Nephron progenitor cell (in vitro differentiated cells): ENCODE measurements around the gene PANK1.
"Not testable (repeated sequence)": the region's sequence is repeated elsewhere in the genome, so short reads cannot be mapped to it uniquely, and the experiment has no call there.

ENCODE experiments used
- DNase-seq: peaks from one replicate; pipeline ENCODE4 v3.0.0; 2021
- H3K27ac Mint-ChIP-seq: 2 replicates; pipeline ENCODE4 v1.8.0; 2021; ENCODE audit warnings: mild to moderate bottlenecking, moderate library complexity, mixed read lengths
- H3K27me3 Mint-ChIP-seq: 2 replicates; pipeline ENCODE4 v1.8.0; 2021; ENCODE audit warnings: mild to moderate bottlenecking, low read depth, mixed read lengths; ENCODE audit not compliant: poor library complexity
- H3K36me3 Mint-ChIP-seq: 2 replicates; pipeline ENCODE4 v1.8.0; 2021; ENCODE audit warnings: low read depth, mixed read lengths
- H3K4me1 Mint-ChIP-seq: 2 replicates; pipeline ENCODE4 v1.8.0; 2021; ENCODE audit warnings: mixed read lengths
- H3K4me3 Mint-ChIP-seq: 2 replicates; pipeline ENCODE4 v1.8.0; 2021; ENCODE audit warnings: mild to moderate bottlenecking, moderate library complexity, mixed read lengths
- H3K9me3 Mint-ChIP-seq: 2 replicates; pipeline ENCODE4 v1.8.0; 2021; ENCODE audit warnings: mild to moderate bottlenecking, moderate library complexity, mixed read lengths
- TF ChIP-seq, protein P1 (sequence below): fragments of 200-600 bp; sonication (generic); IDR thresholded peaks from 2 replicates; pipeline ENCODE4 v1.5.0; 2021; ENCODE audit warnings: antibody characterized with exemption

PANK1 gene

DNA sequence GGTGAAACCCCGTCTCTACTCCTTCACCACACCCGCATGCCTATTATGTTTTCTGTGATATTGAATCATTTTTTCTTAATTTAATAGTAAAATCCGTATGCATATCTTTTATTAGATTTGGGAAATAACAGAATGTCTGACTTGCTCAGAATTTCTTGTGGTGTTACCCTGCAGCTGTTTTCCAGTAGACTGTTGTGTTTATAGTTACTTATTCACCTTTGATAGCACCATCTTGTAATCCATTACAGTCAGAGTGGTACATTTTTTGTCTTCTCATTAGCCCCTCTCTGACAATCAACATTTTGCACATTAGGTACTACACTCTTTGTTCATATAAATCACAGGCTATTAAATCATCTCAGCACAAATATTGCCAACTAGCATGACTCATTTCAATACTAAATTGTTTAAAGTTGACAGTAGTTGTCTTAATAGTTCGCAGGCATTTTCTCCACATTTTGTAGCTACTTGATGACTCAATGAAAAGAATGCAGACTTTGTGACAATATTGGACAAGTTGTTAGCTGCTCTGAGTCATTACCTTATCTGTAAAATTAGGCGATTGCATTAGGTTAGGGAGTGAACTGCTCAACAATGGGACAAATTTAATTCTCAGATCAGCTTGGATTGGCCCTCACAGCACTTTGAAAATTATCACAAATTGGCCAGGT lies 91.8 kb downstream of the PANK1 start:
- no peak overlapping the region for H3K4me3 Mint-ChIP-seq
- TF ChIP-seq, protein P1, sequence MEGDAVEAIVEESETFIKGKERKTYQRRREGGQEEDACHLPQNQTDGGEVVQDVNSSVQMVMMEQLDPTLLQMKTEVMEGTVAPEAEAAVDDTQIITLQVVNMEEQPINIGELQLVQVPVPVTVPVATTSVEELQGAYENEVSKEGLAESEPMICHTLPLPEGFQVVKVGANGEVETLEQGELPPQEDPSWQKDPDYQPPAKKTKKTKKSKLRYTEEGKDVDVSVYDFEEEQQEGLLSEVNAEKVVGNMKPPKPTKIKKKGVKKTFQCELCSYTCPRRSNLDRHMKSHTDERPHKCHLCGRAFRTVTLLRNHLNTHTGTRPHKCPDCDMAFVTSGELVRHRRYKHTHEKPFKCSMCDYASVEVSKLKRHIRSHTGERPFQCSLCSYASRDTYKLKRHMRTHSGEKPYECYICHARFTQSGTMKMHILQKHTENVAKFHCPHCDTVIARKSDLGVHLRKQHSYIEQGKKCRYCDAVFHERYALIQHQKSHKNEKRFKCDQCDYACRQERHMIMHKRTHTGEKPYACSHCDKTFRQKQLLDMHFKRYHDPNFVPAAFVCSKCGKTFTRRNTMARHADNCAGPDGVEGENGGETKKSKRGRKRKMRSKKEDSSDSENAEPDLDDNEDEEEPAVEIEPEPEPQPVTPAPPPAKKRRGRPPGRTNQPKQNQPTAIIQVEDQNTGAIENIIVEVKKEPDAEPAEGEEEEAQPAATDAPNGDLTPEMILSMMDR, result no peak
- H3K36me3 Mint-ChIP-seq, result no peaks in the 10 kb centered on the region
- no peak overlapping the region for H3K27ac Mint-ChIP-seq
- DNase-seq, result no peak
- H3K27me3 Mint-ChIP-seq, result peaks cover 17% of the 10 kb centered on the region
- H3K9me3 Mint-ChIP-seq, result peaks cover 8% of the 10 kb centered on the region
- H3K4me1 Mint-ChIP-seq, result no peaks in the 10 kb centered on the region

DNA sequence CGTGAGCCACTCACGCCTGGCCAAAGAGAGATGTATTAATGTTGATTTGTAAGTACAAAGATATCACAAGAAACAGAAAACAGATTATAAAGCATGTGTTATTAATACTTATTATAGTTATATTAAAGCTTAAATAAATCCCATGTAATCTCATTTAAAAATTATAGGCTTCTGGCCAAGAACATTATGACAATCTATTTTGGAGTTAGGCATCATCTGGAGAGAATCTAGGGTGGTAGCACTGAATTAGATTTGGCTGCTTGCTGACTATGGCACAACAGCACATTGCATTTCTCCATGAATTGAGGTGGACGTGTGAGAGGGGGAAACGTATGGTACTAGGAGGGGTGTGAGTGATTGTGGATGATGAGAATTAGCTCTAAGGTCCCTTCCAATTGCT lies 92.8 kb downstream of the PANK1 start:
- Mint-ChIP-seq H3K9me3 (peaks cover 8% of the 10 kb centered on the region), H3K27me3 (peaks cover 23% of the 10 kb centered on the region), H3K4me1 (no peaks in the 10 kb centered on the region), H3K27ac (no peak overlapping the region), H3K36me3 (no peaks in the 10 kb centered on the region), H3K4me3 (no peak overlapping the region)
- TF ChIP-seq, protein P1, result no peak
- no peak for DNase-seq

DNA sequence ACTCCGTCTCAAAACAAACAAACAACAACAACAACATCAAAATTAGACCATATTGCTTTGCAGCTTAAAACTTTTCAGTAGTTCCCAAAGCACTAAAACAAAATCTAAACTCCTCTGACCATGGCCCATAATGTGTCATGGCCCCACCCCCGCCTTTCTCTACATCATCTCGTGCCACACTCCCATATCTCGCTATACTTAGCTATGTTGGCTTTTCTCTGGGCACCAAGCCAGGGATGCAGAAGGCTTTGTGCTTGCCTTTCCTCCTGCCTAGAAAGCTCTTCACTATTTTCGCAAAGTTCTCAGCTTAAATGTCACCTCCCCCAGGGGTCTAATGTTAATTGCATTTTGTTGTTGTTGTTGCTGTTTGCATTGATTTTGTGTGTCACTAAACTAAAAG lies 94.5 kb downstream of the PANK1 start:
- H3K27me3 Mint-ChIP-seq, result peaks cover 23% of the 10 kb centered on the region
- H3K4me1 Mint-ChIP-seq, result no peaks in the 10 kb centered on the region
- H3K36me3 Mint-ChIP-seq, result no peaks in the 10 kb centered on the region
- TF ChIP-seq, protein P1, result no peak
- no peak overlapping the region for H3K4me3 Mint-ChIP-seq
- peaks cover 16% of the 10 kb centered on the region for H3K9me3 Mint-ChIP-seq
- H3K27ac Mint-ChIP-seq, result no peak overlapping the region
- no peak for DNase-seq

DNA sequence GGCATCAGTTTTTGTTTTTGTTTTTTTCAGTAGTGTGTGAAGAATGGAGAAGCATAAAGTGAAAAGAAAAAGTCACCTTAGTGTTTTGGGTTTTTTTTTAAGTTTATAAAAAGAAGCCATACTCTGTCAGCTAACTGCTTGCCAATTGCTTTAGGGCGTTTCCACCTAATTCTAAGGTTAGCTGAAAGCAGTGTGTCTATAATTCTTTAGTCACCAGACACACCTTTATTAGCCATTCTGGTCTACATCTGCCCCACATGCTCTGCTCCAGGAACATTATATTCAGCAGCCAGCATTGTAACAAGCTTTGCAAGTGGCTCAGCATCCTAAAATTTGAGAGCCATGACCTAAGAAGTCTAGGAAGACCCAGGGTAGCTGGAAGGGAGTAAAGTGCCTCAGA lies 95.5 kb downstream of the PANK1 start:
- no peaks in the 10 kb centered on the region for H3K4me1 Mint-ChIP-seq
- no peak overlapping the region for H3K27ac Mint-ChIP-seq

DNA sequence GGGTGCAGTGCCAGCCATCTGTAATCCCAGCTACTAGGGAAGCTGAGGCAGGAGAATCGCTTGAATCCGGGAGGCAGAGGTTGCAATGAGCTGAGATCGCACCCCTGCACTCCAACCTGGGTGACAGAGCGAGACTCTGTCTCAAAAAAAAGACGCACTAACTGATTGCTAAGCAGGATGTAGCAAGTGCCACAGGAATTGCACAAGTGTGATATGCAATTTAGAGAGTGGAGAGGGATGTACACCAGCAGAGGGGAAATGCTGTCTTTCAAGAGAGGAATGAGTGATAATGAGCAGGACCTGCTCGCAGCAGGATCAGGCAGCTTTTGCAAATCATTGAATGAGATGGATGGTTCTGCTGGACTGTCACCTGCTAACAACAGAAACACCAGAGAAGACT lies 96.4 kb downstream of the PANK1 start:
- peaks cover 23% of the 10 kb centered on the region for H3K27me3 Mint-ChIP-seq
- no peaks in the 10 kb centered on the region for H3K4me1 Mint-ChIP-seq
- H3K36me3 Mint-ChIP-seq, result no peaks in the 10 kb centered on the region
- peaks cover 20% of the 10 kb centered on the region for H3K9me3 Mint-ChIP-seq
- H3K4me3 Mint-ChIP-seq, result no peak overlapping the region
- no peak overlapping the region for H3K27ac Mint-ChIP-seq
- no peak for DNase-seq
- TF ChIP-seq, protein P1, result no peak

More for the DNA sequence above, 95.5 kb downstream of the PANK1 start:
- H3K27me3 Mint-ChIP-seq, result peaks cover 23% of the 10 kb centered on the region
- no peak overlapping the region for H3K4me3 Mint-ChIP-seq
- H3K36me3 Mint-ChIP-seq, result no peaks in the 10 kb centered on the region
- DNase-seq, result no peak
- TF ChIP-seq, protein P1, result no peak
- H3K9me3 Mint-ChIP-seq, result peaks cover 20% of the 10 kb centered on the region

- no peak overlapping the region for H3K4me3 Mint-ChIP-seq
- H3K36me3 Mint-ChIP-seq, result no peaks in the 10 kb centered on the region
- peaks cover 20% of the 10 kb centered on the region for H3K9me3 Mint-ChIP-seq
- H3K27me3 Mint-ChIP-seq, result peaks cover 23% of the 10 kb centered on the region
- no peak for DNase-seq
- no peaks in the 10 kb centered on the region for H3K4me1 Mint-ChIP-seq
- TF ChIP-seq, protein P1, result no peak
- H3K27ac Mint-ChIP-seq, result no peak overlapping the region
These were observed 97.1 kb downstream of the PANK1 start for GRCh38 chr10:89547853-89548513.

DNA sequence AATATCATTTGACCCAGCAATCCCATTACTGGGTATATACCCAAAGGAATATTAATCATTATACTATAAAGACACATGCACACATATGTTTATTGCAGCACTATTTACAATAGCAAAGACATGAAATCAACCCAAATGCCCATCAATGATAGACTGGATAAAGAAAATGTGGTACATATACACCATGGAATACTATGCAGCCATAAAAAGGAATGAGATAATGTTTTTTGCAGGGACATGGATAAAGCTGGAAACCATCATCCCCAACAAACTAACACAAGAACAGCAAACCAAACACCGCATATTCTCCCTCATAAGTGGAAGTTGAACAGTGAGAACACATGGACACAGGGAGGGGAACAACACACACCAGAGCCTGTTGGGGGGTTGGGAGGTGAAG lies 98.4 kb downstream of the PANK1 start:
- peaks cover 19% of the 10 kb centered on the region for H3K27me3 Mint-ChIP-seq
- not testable (repeated sequence) for H3K27ac Mint-ChIP-seq, DNase-seq, H3K4me1 Mint-ChIP-seq, H3K4me3 Mint-ChIP-seq, H3K36me3 Mint-ChIP-seq
- peaks cover 19% of the 10 kb centered on the region for H3K9me3 Mint-ChIP-seq
